Measurements from ENCODE around the gene GLIPR2. TPM values are rescaled to one million over a fixed set of nuclear protein-coding genes. Genes with fewer than 3 reads are reported as not detected.

The GLIPR2 gene
- total RNA-seq, 2 donors from 2014 or later, result 11.0 to 27.1 TPM

Other genes starting within 250 kb of the GLIPR2 start
- not detected for gene HRCT1, start 230.5 kb upstream of the GLIPR2 start, total RNA-seq
- gene SPAAR, start 227.2 kb upstream of the GLIPR2 start, total RNA-seq, result not detected
- not detected for gene OR2S2, start 178.6 kb upstream of the GLIPR2 start, total RNA-seq
- 1 to 10 TPM; 4.0 to 7.0 TPM for gene RECK, start 99.8 kb upstream of the GLIPR2 start, total RNA-seq
- under 1 TPM in 1 of 2 donors, not detected in 1; 0.19 TPM for gene CCIN, start 32.7 kb downstream of the GLIPR2 start, total RNA-seq
- gene CLTA, start 54.2 kb downstream of the GLIPR2 start, total RNA-seq, result 100 to 1,000 TPM; 133 to 178 TPM
- 10 to 100 TPM; 22.9 to 23.3 TPM for gene GNE, start 121.7 kb downstream of the GLIPR2 start, total RNA-seq